ENCODE results near the gene CYB5R4.
"Not testable (repeated sequence)": the region's sequence is repeated elsewhere in the genome, so short reads cannot be mapped to it uniquely, and the experiment has no call there.

The CYB5R4 gene

GRCh38 chr6:83867527-83868161, 8.2 kb downstream of the CYB5R4 start:
- no peak for DNase-seq

- no peak for DNase-seq
Measured at GRCh38 chr6:83868639-83869038, 9.2 kb downstream of the CYB5R4 start.

- DNase-seq = no peak
Measured at GRCh38 chr6:83870649-83871048, 11.2 kb downstream of the CYB5R4 start.

- DNase-seq = no peak
Measured at GRCh38 chr6:83872386-83873118, 13.1 kb downstream of the CYB5R4 start.

- no peak for DNase-seq
Measured at GRCh38 chr6:83873869-83874268, 14.4 kb downstream of the CYB5R4 start.

- no peak for DNase-seq
Measured at GRCh38 chr6:83875843-83876242, 16.4 kb downstream of the CYB5R4 start.

GRCh38 chr6:83878902-83879644, 19.6 kb downstream of the CYB5R4 start:
- DNase-seq = no peak

GRCh38 chr6:83879746-83880145, 20.3 kb downstream of the CYB5R4 start:
- DNase-seq = no peak

- no peak for DNase-seq
Measured at GRCh38 chr6:83883240-83883639, 23.8 kb downstream of the CYB5R4 start.

- no peak for DNase-seq
Measured at GRCh38 chr6:83884523-83884922, 25.0 kb downstream of the CYB5R4 start.

GRCh38 chr6:83885984-83886383, 26.5 kb downstream of the CYB5R4 start:
- DNase-seq = no peak

- no peak for DNase-seq
Measured at GRCh38 chr6:83889621-83890020, 30.1 kb downstream of the CYB5R4 start.

- DNase-seq = no peak
Measured at GRCh38 chr6:83890520-83890919, 31.0 kb downstream of the CYB5R4 start.

- no peak for DNase-seq
Measured at GRCh38 chr6:83891586-83891985, 32.1 kb downstream of the CYB5R4 start.

- no peak for DNase-seq
Measured at GRCh38 chr6:83893024-83893423, 33.5 kb downstream of the CYB5R4 start.

- not testable (repeated sequence) for DNase-seq
Measured at GRCh38 chr6:83897094-83897493, 37.6 kb downstream of the CYB5R4 start.

- DNase-seq = no peak
Measured at GRCh38 chr6:83901624-83902023, 42.1 kb downstream of the CYB5R4 start.

- no peak for DNase-seq
Measured at GRCh38 chr6:83904395-83904794, 44.9 kb downstream of the CYB5R4 start.

- no peak for DNase-seq
Measured at GRCh38 chr6:83905648-83906047, 46.2 kb downstream of the CYB5R4 start.

GRCh38 chr6:83907623-83908390, 48.3 kb downstream of the CYB5R4 start:
- not testable (repeated sequence) for DNase-seq

GRCh38 chr6:83908813-83909212, 49.3 kb downstream of the CYB5R4 start:
- no peak for DNase-seq

GRCh38 chr6:83911278-83911677, 51.8 kb downstream of the CYB5R4 start:
- no peak for DNase-seq

- DNase-seq = no peak
Measured at GRCh38 chr6:83914953-83915352, 55.5 kb downstream of the CYB5R4 start.

Measured in activated gamma-delta T cell (primary cell).